NCI-H2227 (cell line): Measurements from ENCODE around the gene TMCO4.

ENCODE experiments used
- DNase-seq: peaks from one replicate; lab custom pipeline; 2025; ENCODE audit not compliant: unreplicated experiment; lab: John Stamatoyannopoulos, UW

The TMCO4 gene

GRCh38 chr1:19776933-19777332 lies 22.8 kb downstream of the TMCO4 start:
- DNase-seq: no peak

GRCh38 chr1:19776287-19776686 lies 23.4 kb downstream of the TMCO4 start:
- DNase-seq: no peak

- DNase-seq: no peak
Measured at GRCh38 chr1:19775831-19776230, 23.9 kb downstream of the TMCO4 start.

GRCh38 chr1:19775317-19775716 lies 24.4 kb downstream of the TMCO4 start:
- DNase-seq: no peak

- DNase-seq: no peak
Measured at GRCh38 chr1:19774180-19774785, 25.4 kb downstream of the TMCO4 start.

- DNase-seq: no peak
Measured at GRCh38 chr1:19773485-19773884, 26.2 kb downstream of the TMCO4 start.

GRCh38 chr1:19772053-19772452 lies 27.7 kb downstream of the TMCO4 start:
- DNase-seq: no peak

- DNase-seq: no peak
Measured at GRCh38 chr1:19771350-19771749, 28.4 kb downstream of the TMCO4 start.

GRCh38 chr1:19770436-19771190 lies 29.1 kb downstream of the TMCO4 start:
- DNase-seq: no peak

- DNase-seq: peak; percentile 35
Measured at GRCh38 chr1:19769211-19769932, 30.3 kb downstream of the TMCO4 start.

- DNase-seq: no peak
Measured at GRCh38 chr1:19768353-19769210, 31.1 kb downstream of the TMCO4 start.

GRCh38 chr1:19765623-19766022 lies 34.1 kb downstream of the TMCO4 start:
- no peak for DNase-seq

- DNase-seq: no peak
Measured at GRCh38 chr1:19764848-19765247, 34.9 kb downstream of the TMCO4 start.

- DNase-seq: peak; percentile 43
Measured at GRCh38 chr1:19762175-19762779, 37.4 kb downstream of the TMCO4 start.

- DNase-seq: no peak
Measured at GRCh38 chr1:19759740-19760089, 40.0 kb downstream of the TMCO4 start.

- no peak for DNase-seq
Measured at GRCh38 chr1:19758227-19758830, 41.4 kb downstream of the TMCO4 start.

- DNase-seq: no peak
Measured at GRCh38 chr1:19757641-19758040, 42.1 kb downstream of the TMCO4 start.

- DNase-seq: no peak
Measured at GRCh38 chr1:19756480-19756879, 43.2 kb downstream of the TMCO4 start.

- no peak for DNase-seq
Measured at GRCh38 chr1:19754482-19754881, 45.2 kb downstream of the TMCO4 start.

- no peak for DNase-seq
Measured at GRCh38 chr1:19752083-19752696, 47.5 kb downstream of the TMCO4 start.
